NCI-H1092 treated with DMSO at 0.1 percent for 48 hours (cell line): ENCODE measurements around the gene TEAD4.

Experiments
- DNase-seq: peaks from one replicate; lab custom pipeline; 2025; lab: John Stamatoyannopoulos, UW

Gene TEAD4

GRCh38 chr12:2960996-2961616 is 1.9 kb downstream of the TEAD4 start:
- DNase-seq, result no peak

- DNase-seq, result no peak
Measured at GRCh38 chr12:2961705-2962104, 2.5 kb downstream of the TEAD4 start.

DNA sequence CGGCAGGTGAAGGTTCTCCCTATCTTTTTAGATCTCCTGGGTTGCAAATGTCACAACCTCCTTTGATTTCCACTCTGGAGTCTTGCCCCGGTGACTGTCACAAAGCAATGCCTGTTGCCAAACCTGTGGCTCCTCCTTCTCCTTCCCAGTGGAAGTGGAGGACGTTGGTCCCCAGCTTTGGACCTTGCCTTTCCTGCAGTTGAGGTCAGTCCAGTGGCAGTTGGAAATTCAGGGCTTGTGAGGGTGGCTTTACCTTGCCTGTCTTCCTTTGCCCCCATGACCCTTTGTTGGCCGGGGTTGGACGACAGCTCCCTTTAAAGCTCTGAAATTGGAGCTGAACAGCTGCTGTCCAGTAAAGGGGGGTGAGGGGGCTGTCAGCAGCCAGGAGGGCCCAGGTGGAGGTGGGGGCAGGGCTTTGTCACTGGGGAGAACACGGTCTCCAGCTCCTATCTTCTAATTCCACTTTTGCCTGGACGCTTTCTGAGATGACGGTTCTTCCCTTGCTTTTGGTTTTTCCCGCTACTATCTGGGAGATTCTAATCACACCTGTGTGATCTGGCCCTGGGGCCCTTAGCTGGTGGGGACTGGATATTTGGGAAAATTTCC is 4.1 kb downstream of the TEAD4 start:
- DNase-seq, result no peak

- no peak for DNase-seq
Measured at GRCh38 chr12:2963760-2964292, 4.6 kb downstream of the TEAD4 start.

- no peak for DNase-seq
Measured at GRCh38 chr12:2967651-2968050, 8.5 kb downstream of the TEAD4 start.

DNA sequence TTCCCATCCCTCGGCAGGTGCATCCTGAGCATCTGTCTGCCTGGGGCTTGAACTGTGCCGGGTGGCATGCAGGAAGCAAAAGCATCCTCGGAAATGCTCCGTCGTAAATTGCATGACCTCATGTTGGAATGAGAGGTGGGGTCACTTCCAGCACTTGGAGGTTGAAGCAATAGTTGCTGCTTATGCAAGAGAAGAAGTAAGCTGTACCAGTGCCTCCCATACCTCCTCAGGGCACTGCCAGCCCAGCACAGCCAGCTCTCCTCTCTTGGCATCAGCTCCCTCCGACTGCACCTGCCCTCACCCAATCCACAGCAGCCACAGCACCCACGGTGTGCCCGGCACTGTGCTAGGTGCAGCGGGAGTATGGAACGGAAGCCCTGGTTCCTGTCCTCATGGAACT is 11.5 kb downstream of the TEAD4 start:
- no peak for DNase-seq

GRCh38 chr12:2973566-2973965 is 14.4 kb downstream of the TEAD4 start:
- DNase-seq, result no peak

DNA sequence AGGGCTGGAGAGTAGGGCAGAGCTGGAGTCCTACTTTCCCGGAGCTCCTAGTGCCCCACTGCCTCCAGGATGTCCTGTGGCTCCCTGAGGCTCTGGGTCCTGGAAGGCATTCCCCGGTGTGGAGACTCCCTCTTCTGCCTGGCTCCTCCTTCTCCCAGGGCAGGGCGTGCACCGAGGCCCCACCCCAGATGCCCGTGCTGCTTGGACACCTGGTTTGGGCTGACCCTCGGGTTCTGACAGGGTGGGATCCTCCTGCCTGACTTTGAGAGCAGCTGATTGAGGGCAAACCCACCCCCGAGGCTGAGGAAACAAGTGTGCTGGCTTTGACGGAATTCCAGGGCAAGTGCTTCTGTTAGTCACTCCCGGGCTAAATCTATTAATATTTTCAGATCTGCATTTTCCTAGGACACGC is 15.4 kb downstream of the TEAD4 start:
- DNase-seq, result no peak

DNA sequence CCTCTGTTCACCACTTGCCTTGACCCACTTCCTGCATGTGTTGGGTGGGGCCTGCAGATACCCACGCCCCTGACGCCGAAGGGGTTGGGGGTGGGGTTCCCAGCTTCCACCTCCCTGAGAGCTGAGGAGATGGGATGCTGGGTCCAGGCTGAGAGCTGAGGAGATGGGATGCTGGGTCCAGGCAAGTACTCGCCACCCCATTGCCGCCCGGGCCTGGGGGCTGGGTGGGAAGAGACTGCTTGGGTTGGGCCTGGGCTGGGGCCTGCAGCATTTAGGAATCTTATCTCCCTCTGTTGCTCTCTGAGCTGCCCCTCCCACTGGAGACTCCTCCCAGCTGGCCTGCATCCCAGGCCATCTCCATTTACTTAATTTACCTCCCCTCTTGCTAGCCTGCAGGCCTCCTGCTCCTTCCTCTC is 17.4 kb downstream of the TEAD4 start:
- no peak for DNase-seq

DNA sequence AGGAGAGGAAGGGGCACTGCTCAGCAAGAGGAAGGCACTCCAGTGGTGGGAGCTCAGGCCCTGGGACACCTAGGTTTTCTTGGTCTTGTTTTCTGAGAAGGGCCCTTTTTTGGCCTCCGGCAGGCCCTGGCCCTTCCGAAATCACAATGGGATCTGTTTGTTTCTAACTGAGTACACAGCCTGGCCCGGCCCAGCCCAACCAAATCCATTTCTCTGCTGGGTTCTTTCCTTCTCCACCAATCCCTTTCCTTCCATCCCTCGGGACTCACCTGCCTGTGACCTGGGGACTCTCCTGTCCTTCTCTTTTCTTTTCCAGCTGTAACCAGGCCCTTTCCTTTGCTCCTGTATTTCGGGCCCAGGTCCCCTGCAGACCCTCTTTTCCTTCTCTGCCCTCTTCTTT is 18.6 kb downstream of the TEAD4 start:
- no peak for DNase-seq

DNA sequence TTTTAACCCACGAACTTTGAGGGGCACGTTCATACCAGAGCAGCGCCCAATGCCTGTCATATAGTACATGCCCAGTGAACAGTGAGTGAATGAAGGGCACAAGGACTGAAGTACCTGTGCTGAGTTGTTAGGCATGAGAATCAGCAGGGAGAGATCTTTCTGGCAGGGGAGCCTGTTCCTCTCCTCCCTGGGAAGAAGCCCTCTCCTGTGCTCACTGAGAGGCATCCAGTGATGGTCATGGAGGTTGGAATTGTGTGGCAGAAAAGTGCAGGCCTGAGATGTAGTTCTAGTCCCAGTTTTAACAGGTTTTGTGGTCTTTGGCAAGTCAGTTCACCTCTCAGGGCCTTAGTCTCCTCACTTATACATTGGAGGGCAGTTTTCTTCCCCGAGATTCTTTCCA is 20.6 kb downstream of the TEAD4 start:
- DNase-seq, result no peak

DNA sequence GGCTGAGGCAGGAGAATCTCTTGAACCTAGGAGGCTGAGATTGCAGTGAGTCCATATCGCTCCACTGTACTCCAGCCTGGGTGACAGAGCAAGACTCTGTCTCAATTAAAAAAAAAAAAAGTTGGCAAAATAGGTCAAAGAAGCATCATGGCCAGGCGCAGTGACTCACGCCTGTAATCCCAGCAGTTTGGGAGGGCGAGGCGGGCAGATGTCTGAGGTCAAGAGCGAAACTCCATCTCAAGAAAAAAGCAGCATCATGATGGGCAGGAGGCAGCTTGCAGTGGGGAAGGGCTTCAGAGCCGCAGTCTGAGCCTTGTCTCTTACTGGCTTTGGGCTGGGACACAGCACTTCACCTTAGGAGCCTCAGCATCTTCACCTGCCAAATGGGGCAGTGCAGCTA is 21.4 kb downstream of the TEAD4 start:
- DNase-seq, result no peak

DNA sequence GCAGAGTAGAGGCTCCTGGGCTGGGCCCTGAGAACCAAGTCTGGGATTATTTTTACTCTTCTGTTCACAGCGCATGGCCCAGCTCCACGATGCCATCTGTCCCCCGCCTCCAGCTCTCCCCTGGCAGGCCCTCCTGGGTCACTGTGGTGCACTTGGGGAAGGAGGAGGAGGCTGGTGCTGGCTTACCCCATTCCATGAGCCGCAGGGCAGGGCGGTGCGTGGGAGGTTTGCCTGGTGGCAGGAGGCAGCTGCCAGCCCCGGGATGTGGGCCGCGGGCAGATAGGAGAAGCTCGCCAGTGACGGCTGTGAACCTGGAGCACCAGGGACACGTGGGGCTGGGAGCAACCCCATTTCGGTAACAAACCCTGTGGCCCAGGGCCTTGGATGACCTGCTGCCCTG is 23.2 kb downstream of the TEAD4 start:
- DNase-seq, result no peak

DNA sequence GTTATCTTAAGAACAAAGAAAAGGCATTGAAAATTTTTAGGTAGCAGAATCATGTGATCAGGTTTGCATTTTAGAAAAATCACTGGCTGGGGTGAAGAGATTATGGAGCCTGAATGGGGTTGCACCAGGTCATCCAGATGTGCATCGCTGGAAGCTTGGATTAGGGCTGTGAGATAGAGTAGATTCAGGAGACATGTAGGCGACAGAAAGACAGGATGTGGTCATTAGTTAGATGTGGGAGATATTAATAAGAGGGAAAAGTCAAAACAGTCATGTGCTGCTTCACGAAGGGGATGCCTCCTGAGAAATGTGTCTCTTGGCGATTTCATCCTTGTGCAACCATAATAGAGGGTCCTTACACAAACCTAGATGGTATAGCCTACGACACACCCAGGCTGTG is 25.1 kb downstream of the TEAD4 start:
- DNase-seq, result no peak

DNA sequence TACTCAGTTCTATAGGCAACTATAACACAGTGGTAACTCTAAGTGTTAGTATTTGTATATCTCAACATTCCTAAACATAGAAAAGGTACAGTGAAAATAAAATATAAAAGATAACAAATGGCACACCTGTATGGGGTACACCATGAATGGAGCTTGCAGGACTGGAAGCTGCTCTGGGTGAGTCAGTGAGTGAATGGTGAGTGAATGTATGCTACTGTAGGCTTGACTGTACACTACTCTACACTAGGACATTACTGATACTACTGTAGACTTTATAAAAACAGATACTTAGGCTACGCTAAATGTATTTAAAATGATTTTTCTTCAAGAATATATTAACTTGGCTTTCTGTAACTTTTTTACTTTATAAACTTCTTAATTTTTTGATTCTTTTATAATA is 25.5 kb downstream of the TEAD4 start:
- no peak for DNase-seq

DNA sequence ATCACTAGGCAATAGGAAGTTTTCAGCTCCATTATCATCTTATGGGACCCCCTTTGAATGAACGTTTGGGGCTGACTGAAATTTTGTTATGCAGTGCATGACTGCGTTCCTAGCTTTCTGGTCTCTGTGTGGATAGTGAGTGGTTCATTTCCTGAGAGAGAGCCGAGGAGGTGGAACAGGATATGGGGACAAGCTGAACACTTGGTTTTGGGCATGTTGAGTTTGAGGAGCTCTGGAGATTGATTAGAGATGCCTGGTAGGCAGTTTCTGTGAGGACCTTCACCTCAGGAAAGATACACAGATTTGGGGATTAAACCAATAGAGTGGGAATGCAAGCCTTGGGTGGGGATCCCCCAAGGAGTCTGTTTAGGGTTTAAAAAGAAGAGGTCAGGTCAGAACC is 27.7 kb downstream of the TEAD4 start:
- DNase-seq, result no peak

DNA sequence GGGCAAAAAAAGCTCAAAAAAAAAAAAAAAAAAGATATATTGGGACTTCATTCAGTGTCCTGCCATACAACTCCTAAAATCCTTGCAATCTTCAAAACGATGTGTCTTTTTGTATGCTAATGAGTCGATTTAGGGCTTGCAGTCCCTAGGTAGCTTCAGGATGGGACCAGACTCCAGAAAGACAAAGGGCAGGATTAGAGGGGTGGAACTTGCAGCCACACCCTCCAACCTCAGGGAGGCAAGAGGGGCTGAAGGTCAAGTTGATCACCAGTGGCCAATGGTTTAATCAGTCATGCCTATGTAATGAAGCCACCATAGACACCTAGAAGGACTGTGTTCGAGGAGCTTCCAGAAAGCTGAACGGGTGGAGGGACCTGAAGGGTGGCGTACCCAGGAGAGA is 29.3 kb downstream of the TEAD4 start:
- no peak for DNase-seq

GRCh38 chr12:2992724-2993123 is 33.5 kb downstream of the TEAD4 start:
- DNase-seq, result no peak

- DNase-seq, result no peak
Measured at GRCh38 chr12:2997989-2998670, 38.9 kb downstream of the TEAD4 start.

DNA sequence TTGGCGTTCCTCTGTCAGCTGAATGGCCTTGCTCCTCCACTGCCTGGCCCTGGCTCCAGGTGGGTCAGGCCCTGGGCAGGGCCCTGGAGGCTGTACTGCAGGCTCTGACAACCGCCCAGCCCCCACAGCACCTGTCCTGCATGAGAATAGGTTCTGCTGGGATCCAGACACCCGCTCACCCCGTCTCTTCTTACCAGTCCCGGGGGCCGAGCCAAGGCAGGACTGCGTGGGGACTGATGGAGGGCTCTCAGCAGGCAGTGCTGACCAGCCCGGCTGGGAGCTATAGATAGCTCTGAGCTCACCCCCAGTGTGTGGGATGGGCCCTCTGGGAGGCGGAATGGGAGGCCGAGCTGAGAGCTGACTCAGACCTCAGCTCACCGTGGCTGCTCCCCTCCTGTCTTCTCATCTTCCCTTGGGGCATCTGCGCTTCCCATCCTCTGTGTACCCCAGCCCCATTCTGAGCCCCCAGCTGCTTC is 39.6 kb downstream of the TEAD4 start:
- no peak for DNase-seq

DNA sequence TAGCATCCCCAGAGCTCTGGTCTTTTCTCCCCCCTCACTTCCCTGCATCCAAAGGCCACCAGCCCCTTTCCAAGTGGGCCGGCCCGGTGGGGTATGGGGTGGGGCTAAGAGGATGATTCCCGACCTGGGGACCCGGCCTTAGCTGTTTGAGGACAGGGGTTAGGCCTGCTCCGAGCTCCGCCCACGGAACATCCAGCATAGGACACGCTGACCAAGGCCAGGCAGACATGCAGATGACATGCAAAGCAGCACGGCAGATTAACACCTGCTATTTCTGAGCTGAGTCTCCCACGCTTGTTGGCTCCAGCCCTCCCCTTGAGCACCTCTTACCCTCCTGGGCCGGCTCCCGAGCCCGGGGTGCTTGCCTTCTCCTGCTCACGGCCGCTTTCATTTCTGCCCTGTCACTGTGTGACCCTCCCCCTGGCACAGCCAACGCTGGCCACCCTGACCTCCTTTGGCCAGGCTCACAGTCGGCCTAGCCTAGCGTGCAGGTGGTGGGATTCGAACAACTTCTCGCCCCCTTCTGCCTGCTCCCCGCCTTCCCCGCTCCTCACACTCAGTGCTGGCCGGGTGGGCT is 40.2 kb downstream of the TEAD4 start:
- no peak for DNase-seq

DNA sequence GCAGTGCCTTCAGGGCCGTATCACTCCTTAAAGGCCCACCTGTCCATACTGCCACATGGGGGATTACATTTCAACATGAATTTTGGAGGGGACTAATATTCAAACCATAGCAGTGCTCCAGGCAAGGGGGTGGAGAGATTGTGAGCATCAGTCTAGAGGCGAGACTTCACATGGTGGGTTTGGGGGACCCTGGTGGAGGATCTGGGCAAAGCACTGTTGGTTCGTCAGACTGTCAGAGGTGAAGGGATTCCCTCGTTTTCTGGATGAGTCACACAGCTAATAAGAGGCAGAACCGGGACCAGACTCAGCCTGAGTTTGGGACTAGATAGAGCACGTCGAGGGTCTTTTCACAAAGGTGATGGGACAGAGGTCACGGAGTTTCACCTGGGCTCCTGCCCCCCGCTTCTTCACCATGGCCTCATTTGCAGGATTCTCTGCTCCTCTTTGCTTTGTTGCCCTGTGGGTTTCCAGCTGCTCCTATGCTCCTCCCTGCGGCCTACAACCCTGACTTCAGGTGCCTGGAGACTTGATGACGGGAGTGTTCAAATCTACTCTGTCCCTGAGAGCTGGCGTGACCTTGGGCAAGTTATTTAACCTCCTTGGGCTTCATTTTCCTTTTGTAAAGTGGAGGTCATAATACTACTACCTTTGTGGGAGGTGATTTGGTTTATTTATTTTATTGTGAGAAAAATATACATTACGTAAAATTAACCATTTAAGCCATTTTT is 41.5 kb downstream of the TEAD4 start:
- DNase-seq, result no peak
